TTC549 (cell line): ENCODE data around the gene SLC24A4.

Experiments
- FAIRE-seq: peaks from 2 replicates; lab custom pipeline; 2012; peaks lifted over from hg19 to GRCh38; lab: Jason Lieb, UNC

Gene SLC24A4

GRCh38 chr14:92323011-92323915, at the start of gene SLC24A4:
TSS of gene SLC24A4 (plus strand) at chr14:92323165. CDS start at chr14:92323831, 666 bp downstream.
- FAIRE-seq = no peak

DNA sequence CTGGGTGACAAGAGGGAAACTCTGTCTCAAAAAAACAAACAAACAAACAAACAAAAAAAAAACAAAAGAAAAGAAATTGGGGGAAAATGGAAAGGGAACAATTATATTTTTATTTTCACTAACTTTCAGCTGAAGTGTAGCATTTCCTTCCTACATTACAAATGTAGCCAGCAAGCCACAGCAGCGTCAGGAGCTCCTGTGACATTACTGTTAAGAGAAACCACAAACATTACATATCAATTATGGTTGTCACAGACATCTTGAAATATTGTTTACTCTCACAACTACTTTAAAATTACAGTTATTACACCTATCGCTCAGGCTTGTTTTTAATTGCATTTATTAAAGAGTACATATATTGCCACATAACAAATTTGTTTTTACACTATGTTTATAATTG, 49.8 kb upstream of the SLC24A4 start:
- no peak for FAIRE-seq

DNA sequence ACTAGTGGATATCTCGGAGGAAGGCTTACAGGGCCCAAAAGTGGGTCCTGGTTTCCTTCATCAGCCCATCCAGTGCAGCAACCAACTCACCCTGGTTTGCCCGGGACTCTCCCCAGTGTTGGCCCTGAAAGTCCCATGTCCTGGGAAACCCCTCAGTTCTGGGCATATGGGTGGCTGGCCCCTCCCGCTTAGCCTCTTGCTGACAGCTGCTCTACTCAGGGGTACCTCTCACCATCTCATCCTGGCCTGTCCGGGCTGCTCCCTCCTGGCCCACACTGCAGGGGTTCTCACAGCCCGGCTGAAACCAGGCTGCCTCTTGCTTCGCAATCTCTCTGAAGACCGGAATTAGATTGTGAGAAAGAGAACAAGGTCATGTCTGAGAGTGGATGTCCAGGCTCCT, 48.9 kb upstream of the SLC24A4 start:
- no peak for FAIRE-seq

GRCh38 chr14:92276074-92276473, 46.9 kb upstream of the SLC24A4 start:
- FAIRE-seq = no peak

DNA sequence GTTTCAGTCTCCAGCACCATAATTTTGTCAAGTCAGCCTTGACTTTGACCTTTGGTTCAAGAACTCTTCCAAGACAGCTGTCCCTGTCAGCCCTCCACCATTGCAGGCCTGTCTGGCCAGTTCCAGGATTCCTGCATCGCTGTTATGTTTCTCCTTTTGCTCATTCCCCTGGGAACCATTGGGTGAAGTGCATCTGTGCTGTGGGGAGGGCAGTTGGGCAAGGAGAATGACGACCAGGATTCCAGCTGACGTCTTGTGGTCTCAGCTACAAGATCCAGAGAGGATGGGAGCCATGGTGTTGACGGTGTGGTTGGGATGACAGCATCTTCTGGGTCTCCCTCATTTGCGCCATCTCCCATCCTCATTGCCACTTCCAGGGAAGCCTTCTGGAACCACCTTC, 45.9 kb upstream of the SLC24A4 start:
- FAIRE-seq = no peak

DNA sequence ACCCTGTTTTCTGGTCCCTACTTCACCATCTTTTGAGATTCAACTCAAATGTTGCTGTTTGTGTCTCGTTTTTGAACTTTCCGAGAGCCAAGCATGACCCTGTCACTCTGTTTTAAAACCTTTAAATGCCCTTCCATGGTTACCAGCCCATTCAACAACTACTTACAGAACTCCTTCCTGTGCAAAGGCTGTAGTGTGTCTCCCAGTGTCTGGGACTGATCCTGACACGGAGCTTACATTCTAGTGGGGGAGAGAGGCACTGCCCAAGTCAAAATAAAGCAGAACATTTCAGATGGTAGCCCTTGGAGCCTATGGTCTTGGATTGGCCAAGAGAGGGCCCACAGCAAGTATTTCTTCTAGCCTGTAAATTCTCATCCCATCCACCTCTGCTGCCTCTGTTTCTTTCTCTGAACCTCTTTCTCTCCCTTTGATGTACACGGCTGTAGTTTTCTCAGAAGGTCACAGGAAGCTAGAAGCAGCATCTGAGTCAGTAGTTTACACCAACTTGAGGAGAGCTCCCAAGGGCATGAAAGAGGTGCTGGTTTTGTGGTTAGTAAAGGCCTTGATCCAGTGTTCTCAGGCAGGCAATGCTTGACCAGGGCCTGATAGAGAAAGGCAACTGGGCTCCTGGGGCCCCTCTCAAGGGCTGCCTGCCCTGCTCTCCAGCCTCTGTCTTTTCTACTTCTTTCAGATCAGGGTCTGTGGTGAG, 42.3 kb upstream of the SLC24A4 start:
- no peak for FAIRE-seq

GRCh38 chr14:92282669-92283068, 40.3 kb upstream of the SLC24A4 start:
- FAIRE-seq = no peak

DNA sequence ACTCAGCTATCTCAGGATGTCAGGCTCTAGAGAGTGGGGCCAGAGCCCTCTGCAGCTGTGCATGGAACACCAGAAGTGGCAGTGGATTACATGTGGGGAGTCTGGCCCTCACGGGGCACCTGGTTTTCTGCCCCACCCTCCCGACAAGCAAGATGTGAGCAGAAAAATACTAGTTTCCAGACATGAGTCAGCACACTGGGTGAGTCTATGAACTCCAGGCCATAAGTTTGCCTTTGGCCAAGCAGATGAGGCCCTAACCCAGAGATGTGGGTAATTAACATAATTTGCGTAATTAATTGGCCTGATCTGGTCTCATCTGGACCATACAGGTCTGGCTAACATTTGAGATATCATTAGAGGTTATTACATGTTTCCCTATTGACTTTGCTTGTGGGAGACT, 37.7 kb upstream of the SLC24A4 start:
- FAIRE-seq = no peak

GRCh38 chr14:92287987-92288386, 35.0 kb upstream of the SLC24A4 start:
- no peak for FAIRE-seq

DNA sequence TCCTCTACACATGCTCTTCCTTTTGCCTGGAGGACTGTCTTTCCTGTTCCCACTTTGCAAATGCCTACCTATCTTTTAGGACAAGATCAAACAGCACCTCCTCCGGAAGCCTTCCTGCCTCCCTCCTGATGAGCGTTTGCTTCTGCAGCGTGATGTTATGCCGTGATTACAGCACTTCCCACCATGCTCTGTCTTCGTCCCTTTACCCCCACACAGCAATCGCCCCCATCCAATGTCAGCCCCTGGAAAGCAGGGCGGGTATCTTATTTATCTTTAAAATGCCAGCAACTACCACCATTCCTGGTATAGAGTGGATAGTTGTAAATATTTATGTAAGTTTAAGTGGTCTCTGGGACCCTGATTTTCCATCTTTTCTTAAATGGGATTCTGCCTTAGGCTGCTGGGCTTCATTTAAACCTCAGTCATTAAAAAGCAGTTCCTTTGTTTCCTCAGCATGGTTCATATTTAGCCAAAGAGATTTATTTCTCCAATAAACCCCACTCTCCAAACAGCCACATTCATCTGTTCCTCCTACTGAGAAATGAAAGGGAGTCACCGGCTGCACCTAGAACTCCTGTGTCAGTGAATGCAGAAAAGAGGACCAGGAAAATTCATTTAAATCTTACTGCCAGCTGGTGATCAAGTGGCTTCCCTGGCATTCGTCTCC, 33.8 kb upstream of the SLC24A4 start:
- FAIRE-seq = no peak

DNA sequence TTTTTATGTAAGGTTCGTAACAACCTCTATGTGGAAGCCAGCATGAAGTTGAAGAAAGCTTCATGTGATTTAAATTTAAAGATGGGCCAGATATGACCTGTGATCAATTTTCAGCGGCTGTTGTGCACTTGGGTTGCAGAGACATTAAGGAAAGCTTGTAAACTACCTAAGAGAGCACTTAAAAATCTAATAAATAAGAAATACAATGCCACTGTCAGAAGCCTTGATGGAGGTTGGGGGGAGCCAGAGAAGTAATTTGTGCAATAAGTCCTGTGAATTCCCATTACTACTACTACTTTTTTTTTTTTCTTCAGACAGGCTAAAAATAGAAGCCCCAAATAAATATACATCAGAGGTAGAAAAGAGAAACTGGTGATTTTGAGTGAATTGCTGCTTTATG, 30.3 kb upstream of the SLC24A4 start:
- FAIRE-seq = no peak

- no peak for FAIRE-seq
Measured at GRCh38 chr14:92294506-92294905, 28.5 kb upstream of the SLC24A4 start.

DNA sequence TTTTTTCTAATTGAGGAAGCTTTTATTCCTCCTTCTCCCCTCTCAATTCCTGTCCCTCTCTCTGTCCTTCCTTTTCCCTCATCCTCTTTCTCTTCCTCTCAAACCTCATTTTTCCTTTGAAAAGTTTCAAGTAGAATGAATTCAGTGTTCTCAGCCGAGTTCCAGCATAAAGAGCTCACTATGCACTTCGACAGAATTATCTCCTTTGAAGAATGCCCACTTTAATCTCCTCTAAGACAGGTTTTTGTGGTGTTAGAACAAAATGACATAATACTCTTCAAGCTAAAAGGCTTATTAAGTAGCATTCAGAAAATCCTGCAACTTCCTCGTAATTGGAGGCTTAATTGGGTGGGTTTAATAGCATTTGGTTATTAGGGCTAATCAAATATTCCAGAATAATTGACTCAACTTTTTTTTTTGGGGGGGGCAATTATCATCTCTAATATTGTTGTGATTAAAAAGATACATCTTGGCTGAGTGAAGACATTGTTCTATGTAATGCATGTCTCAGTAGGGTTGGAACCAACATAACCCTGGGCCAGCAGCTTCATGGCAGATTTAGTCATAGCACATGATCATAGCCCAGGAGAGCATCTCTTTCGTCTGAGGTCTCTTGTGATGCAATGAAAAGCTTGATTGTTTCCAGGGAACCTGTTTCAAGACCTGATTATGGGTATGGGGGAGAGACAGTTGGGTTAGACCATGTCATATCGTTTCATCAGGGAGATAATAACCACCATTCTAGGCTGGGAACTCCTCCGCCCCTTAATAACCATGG, 25.0 kb upstream of the SLC24A4 start:
- FAIRE-seq = no peak

DNA sequence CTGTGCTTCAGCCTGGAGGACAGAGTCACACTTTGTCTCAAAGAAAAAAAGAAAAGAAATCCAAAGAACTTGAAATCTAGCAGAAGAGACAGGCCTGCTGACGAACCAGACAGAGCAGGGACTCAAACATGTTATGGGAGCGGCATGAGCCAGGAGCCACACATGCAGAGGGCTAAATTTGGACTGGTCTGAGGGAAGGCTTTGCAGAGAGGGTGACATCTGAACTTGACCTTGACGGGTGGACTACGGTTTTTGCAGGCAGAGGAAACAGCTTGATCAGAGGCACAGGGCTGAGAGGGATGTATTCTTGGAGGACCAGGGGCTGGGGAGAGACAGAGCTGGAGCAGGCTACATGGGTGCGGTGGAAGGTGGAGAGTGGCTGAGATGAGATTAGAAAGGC, 20.5 kb upstream of the SLC24A4 start:
- no peak for FAIRE-seq

- no peak for FAIRE-seq
Measured at GRCh38 chr14:92308716-92309115, 14.2 kb upstream of the SLC24A4 start.

DNA sequence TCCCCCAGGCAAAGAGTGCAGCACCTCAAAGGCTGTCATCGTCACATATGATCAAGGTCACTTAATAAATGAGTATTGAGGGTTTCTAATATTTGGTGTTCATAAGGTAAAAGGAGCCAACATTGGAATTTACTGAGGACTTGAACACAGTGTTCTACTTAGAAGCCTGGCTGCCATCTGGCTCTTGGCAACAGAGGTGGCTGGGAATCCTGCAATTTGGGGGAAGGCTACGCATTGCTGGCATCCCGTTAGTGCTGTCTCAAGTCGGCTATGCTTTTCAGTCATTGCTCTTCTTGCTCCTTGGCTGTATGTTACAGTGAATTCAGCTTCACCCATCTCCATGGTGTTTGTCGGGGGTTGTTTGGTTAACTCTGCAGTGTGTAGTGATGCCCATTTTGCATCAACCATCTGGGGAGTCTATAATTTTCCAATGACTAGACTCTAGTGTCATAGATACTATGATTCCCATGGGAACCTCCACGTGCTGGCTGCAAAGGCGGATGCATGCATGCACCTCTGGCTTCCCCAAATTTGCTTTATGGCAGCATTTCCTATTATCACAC, 12.9 kb upstream of the SLC24A4 start:
- no peak for FAIRE-seq

- FAIRE-seq = no peak
Measured at GRCh38 chr14:92310776-92311375, 12.1 kb upstream of the SLC24A4 start.

DNA sequence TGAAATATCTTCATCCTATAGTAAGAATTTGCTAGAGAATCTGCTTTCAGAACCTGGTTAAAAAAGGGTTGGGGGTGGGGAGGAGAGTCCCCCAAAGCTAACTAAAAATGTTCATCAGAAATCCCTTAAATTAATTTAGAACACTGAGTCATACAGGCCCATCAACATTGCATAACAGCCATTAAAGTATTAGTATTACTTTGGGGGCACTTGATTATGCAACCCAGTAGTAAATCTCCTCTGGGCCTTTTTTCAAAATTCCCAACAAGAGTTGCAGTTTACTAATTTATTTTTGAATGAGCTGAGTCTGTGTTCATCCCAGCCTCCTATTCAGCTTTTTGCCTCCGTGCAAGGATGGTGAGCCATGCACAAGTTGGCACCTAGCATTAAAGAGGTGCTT, 8.8 kb upstream of the SLC24A4 start:
- FAIRE-seq = no peak

DNA sequence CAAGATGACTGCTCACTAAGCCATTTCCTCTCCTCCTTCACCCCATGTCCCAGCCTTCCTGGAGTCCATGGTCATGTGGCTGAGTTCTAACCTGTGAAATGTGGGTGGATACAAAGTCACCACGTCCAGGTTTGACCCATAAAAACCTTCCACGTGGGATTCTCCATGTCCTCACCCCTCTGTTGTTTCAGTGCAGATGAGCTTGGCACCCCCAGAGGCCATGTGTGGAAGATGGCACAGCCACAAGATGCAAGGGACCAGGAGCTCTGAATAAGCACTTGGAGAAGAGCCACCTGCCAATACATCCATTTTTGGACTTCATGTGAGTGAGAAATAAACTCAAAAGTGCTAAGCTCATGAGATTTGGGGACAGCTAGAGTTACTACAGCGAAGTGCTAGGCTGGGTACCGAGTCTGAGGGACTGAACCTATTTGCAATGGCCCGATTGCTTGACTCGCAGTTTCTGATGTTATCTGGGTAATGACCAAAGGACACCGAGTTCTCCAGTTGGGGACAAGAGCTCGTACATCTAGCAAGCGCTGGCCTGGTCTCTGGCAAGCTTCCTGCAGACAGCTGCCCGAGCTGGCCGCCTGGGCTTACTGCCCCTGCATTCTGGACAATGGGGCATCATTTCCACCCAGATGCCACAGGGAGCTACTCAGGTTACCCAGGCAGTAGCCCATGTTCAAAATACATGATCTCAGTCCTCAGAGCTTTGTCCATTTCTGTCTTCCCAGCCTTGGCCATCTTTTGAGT, 7.7 kb upstream of the SLC24A4 start:
- no peak for FAIRE-seq

DNA sequence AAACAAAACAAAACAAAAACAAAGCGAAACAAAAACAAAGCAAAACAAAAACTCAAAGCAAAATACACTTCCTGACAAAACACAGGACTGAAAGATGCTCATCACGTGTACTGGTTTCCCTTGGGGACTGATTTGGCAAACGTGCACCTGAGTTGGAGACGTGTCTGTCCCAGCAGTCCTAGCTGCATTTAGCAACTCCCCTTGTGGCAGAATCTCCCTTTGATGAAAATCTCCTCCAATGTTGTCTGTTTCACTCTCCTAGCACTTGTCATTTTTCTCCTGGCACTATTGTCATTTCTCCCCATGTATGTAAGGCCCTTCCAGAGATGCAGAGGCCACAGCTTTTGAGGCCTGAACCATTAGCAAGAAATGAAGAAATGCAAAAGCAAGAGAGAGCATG, 6.8 kb upstream of the SLC24A4 start:
- FAIRE-seq = no peak

GRCh38 chr14:92316937-92317336, 6.0 kb upstream of the SLC24A4 start:
- no peak for FAIRE-seq
